Activated CD8-positive, alpha-beta memory T cell treated with anti-CD3 and anti-CD28 coated beads, Interleukin-2, amount 50 U/mL, for 4 hours (primary cell): ENCODE results near the gene METTL2A.
A peak's percentile ranks its signal among the peaks of the same experiment; 100 is the strongest.
"Not testable (repeated sequence)": the region's sequence is repeated elsewhere in the genome, so short reads cannot be mapped to it uniquely, and the experiment has no call there.

Experiments used
- DNase-seq: peaks from one replicate; pipeline ENCODE4 v3.0.0-alpha.2; 2020

METTL2A gene, protein sequence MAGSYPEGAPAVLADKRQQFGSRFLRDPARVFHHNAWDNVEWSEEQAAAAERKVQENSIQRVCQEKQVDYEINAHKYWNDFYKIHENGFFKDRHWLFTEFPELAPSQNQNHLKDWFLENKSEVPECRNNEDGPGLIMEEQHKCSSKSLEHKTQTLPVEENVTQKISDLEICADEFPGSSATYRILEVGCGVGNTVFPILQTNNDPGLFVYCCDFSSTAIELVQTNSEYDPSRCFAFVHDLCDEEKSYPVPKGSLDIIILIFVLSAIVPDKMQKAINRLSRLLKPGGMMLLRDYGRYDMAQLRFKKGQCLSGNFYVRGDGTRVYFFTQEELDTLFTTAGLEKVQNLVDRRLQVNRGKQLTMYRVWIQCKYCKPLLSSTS

GRCh38 chr17:62423647-62424461 lies at the start of gene METTL2A:
Gene METTL2A, plus strand, starts transcription at chr17:62423897. Its CDS starts 6 bp downstream, at chr17:62423903.
- peak; percentile 77 for DNase-seq

GRCh38 chr17:62380253-62380652 lies 43.4 kb upstream of the METTL2A start, which contains the start of gene EFCAB3:
Gene EFCAB3, plus strand, starts transcription at chr17:62380553. Its CDS starts 2,427 bp downstream, at chr17:62382980.
- DNase-seq = no peak

DNA sequence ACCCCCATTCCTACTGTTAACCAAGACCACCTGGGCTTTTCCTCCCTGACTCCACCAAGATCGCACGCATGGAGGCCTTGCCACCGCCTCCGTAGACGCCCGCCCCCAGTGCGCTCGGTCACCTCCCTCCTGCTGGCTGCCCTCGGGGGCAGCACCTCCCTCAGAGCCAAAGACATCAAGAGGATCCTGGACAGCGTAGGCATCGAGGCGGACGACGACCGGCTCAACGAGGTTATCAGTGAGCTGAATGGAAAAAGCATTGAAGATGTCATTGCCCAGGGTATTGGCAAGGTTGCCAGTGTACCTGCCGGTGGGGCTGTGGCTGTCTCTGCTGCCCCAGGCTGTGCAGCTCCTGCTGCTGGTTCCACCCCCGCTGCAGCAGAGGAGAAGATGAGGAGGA lies 42.1 kb upstream of the METTL2A start:
- no peak for DNase-seq

DNA sequence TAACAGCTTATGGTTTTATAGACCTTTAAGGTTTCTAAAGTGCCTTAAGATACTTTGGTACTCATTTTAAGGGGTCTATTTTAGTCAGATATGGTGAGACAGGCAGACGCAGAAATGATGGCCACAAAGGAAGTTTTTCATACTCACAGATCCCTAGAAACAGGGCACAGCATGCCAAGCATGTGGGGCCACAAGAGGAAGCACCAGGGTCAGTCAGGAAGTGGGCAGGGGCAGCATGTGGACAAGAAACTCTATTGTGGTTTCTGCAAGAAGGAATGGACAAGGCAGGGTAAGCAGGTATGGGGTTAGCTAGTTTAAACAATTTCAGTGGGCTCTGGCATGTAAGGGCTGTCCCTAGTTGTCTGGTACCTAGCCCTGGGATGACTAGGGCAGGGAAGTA lies 34.8 kb upstream of the METTL2A start:
- no peak for DNase-seq

DNA sequence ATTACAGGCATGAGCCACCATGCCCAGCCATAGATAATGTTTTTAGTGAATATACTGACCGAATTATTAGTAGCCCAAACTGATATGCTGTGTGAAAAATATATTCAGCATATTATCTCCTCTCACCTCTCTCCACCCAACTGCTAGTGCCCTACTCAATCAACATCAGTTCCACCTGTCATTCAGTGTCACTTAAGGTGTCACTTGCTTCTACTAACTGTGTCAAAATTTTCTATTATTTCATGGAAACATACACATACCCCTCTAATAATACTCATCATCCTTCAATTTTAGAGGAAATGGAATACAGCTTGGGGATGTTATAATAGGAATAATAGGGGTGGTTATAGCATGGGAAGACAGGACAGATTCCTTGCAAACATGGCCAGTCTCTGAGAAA lies 30.8 kb upstream of the METTL2A start:
- no peak for DNase-seq

DNA sequence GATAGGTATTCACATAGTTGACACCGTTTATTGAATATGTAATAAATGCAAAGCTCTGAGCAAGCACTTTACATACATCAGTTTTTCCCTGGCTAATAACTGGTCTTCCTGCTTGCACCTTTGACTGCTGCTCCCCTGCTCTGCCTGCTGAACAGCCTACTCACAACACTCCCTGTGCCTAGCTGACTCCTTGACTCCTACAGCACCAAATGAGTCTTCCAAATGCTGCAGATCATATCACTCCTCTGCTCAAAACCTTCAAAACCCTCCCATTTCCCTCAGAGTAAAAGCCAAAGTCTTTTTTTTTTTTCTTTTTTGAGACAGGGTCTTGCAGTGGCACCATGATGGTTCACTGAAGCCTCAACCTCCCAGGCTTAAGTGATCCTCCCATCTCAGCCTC lies 24.8 kb upstream of the METTL2A start:
- DNase-seq = no peak

DNA sequence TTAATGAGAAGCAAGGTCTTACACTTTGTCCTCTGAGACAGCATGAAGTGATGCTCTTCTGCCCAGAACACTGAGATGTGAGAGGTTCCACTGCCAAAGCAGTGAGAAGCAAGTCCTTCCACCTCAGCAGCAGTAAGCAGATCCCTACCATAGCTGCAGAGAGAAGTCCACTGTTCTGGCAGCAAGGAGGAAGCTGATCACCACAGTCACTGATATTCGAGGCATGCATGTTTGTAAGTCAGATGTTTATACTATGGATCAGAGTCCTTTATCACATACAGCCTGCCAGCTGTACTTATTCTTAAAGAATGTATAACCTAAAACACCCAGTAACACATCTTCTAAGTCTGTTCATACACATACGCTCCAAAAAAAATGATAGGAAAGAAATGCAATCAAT lies 18.2 kb upstream of the METTL2A start:
- DNase-seq = no peak

GRCh38 chr17:62413090-62413489 lies 10.6 kb upstream of the METTL2A start:
- DNase-seq = not testable (repeated sequence)

DNA sequence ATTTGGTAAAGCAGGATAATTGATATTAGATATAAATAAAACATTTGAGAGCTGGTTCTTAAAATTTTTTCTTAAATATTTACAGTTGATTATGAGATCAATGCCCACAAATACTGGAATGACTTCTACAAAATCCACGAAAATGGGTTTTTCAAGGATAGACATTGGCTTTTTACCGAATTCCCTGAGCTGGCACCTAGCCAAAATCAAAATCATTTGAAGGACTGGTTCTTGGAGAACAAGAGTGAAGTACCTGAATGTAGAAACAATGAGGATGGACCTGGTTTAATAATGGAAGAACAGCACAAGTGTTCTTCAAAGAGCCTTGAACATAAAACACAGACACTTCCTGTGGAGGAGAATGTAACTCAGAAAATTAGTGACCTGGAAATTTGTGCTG lies 2.5 kb downstream of the METTL2A start:
- DNase-seq = not testable (repeated sequence)

- not testable (repeated sequence) for DNase-seq
These were observed 11.6 kb downstream of the METTL2A start for GRCh38 chr17:62435251-62435650.

GRCh38 chr17:62441181-62441580 lies 17.5 kb downstream of the METTL2A start:
- not testable (repeated sequence) for DNase-seq

- no peak for DNase-seq
These were observed 20.4 kb downstream of the METTL2A start for GRCh38 chr17:62444063-62444462.

- not testable (repeated sequence) for DNase-seq
These were observed 22.1 kb downstream of the METTL2A start for GRCh38 chr17:62445791-62446190.

- DNase-seq = not testable (repeated sequence)
These were observed 28.5 kb downstream of the METTL2A start for GRCh38 chr17:62452195-62452594.

- DNase-seq = not testable (repeated sequence)
These were observed 29.3 kb downstream of the METTL2A start for GRCh38 chr17:62453041-62453440.

DNA sequence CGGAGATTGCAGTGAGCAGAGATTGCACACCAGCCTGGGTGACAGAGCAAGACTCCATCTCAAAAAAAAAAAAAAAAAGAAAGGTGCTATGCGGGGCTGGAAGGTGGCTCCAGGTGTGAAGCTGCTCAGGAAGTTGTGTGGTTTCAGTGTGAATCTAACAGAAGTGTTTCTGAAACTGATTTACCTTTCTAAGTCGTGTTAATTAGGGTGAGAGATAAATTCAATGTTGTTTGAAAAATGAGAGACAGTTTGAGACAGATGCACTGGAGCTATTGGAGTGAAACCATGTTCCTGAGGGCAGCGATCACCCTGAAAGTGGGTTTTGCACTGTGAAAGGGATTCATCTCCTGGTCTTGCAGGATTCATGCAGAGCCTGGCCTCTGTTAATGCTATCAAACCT lies 30.0 kb downstream of the METTL2A start:
- not testable (repeated sequence) for DNase-seq

DNA sequence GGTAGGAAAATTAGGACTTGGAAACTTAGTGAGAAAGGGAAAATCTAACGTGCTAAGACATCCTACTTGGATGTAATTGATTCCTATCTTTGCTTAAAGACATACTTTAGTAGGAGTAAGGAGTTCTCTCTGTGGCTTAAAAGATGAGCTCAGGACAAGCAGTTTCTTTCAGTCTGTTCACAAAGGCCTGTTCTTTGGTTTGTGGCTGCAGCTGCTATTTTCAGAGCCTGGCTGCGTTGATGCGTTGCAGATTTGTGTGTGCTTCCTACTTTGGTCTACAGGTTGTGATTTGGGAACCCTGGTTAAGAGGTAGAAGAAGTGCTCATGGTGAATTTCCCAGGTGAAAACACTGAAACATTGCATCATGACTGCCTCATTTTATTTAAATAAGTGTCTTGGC lies 30.4 kb downstream of the METTL2A start:
- DNase-seq = not testable (repeated sequence)

- DNase-seq = no peak
These were observed 32.3 kb downstream of the METTL2A start for GRCh38 chr17:62456016-62456415.

DNA sequence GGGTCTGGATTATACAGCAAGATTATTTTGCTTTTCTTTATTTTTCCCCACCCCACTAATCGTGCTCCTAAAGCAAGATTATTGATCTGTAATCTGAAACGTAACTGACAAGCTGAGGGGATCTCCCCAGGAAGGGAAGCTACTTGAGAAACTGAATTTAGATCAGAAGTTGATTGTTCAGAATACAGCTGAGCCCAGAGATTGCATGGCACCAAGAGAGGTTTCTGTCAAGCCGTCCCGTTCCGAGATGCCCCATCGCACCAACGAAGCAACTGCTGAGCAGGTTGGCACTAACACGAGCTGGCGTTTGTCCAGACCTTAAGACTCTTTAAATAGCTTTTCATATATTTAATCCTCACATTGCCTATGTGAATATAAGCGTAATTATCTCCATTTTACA lies 34.8 kb downstream of the METTL2A start:
- not testable (repeated sequence) for DNase-seq

DNA sequence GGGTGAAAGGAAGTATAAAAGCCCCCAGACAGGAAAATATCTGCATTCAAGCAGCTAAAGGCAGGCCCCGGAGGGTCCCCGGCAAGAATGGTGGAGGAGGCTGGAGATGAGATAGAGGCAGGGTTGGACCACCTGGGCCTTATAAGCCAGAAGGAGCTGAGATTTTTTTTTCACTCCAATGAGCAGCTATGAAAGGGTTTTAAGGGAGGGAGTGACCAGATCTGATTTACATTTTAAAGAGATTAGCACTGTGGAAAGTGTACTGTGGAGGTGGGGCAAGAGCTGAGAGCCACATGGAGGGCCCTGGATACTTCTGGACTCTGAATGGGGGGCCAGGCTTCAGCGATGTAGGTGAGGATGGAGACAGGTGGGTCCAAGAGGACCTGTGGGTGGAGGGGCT lies 40.7 kb downstream of the METTL2A start:
- not testable (repeated sequence) for DNase-seq

- DNase-seq = not testable (repeated sequence)
These were observed 41.6 kb downstream of the METTL2A start for GRCh38 chr17:62465271-62465670.

GRCh38 chr17:62470666-62471379 lies 47.1 kb downstream of the METTL2A start:
- peak; percentile 63 for DNase-seq

GRCh38 chr17:62471380-62471880 lies 47.7 kb downstream of the METTL2A start:
- not testable (repeated sequence) for DNase-seq
